Hepatocyte (in vitro differentiated cells): ENCODE measurements around the gene RGS19. TPM values are rescaled to one million over a fixed set of nuclear protein-coding genes. Genes with fewer than 3 reads are reported as not detected.

Experiments
- DNase-seq: peaks from one replicate; pipeline ENCODE4 v3.0.0-alpha.2; 2016; ENCODE audit warnings: low spot score
- H2AFZ ChIP-seq: fragments of 200-600 bp; sonication (generic); 2 replicates; pipeline ENCODE4 v1.6.0; 2016; ENCODE audit warnings: antibody characterized with exemption, mild to moderate bottlenecking
- H3K27ac ChIP-seq: fragments of 200-600 bp; sonication (generic); 2 replicates; pipeline ENCODE4 v1.5.1; 2016; ENCODE audit warnings: mild to moderate bottlenecking
- H3K27me3 ChIP-seq: fragments of 200-600 bp; sonication (generic); 2 replicates; pipeline ENCODE4 v1.6.1; 2016
- H3K36me3 ChIP-seq: fragments of 200-600 bp; sonication (generic); replicated peaks from 2 replicates; pipeline ENCODE4 v1.5.1; 2016; ENCODE audit warnings: low read depth; ENCODE audit not compliant: insufficient read depth
- H3K4me1 ChIP-seq: fragments of 200-600 bp; sonication (generic); 2 replicates; pipeline ENCODE4 v1.5.1; 2016; ENCODE audit warnings: mild to moderate bottlenecking, moderate library complexity; ENCODE audit not compliant: insufficient read depth
- H3K4me2 ChIP-seq: fragments of 200-600 bp; sonication (generic); 2 replicates; pipeline ENCODE4 v1.6.0; 2016
- H3K4me3 ChIP-seq: fragments of 200-600 bp; sonication (generic); 2 replicates; pipeline ENCODE4 v1.5.1; 2016; ENCODE audit warnings: mild to moderate bottlenecking
- H3K79me2 ChIP-seq: fragments of 200-600 bp; sonication (generic); 2 replicates; pipeline ENCODE4 v1.6.0; 2017; ENCODE audit warnings: mild to moderate bottlenecking
- H3K9me2 ChIP-seq: fragments of 200-600 bp; sonication (generic); replicated peaks from 2 replicates; pipeline ENCODE4 v1.6.0; 2017; ENCODE audit warnings: mild to moderate bottlenecking; ENCODE audit not compliant: insufficient read depth
- H3K9me3 ChIP-seq: fragments of 200-600 bp; sonication (generic); 2 replicates; pipeline ENCODE4 v1.5.1; 2016; ENCODE audit warnings: low read depth, mild to moderate bottlenecking
- H4K20me1 ChIP-seq: fragments of 200-600 bp; sonication (generic); 2 replicates; pipeline ENCODE4 v1.6.0; 2016; ENCODE audit warnings: mild to moderate bottlenecking; ENCODE audit not compliant: insufficient read depth, poor library complexity, severe bottlenecking
- EZH2 ChIP-seq: fragments of 200-600 bp; sonication (generic); IDR thresholded peaks from 2 replicates; pipeline ENCODE4 v1.6.1; 2016; ENCODE audit warnings: antibody characterized with exemption, mild to moderate bottlenecking, borderline replicate concordance
- EZH2phosphoT487 ChIP-seq: fragments of 200-600 bp; sonication (generic); IDR thresholded peaks from one replicate; pipeline ENCODE4 v1.6.1; 2018; ENCODE audit warnings: antibody characterized with exemption, mild to moderate bottlenecking, low read depth, moderate library complexity; ENCODE audit not compliant: unreplicated experiment, severe bottlenecking
- WGBS: methylation state at CpG from one replicate; pipeline ENCODE4 v1.1.6; 2016; ENCODE audit warnings: low lambda C conversion rate; ENCODE audit errors: missing lambda C conversion rate; 5-methylcytosine and 5-hydroxymethylcytosine counted together
- polyA plus RNA-seq: library from polyadenylated mRNA; unstranded; fragments of >200 nt; fragmentation: Nextera tagmentation; extraction: Ambion mirVana; gene quantifications from 2 replicates; pipeline ENCODE4 v1.2.1, GENCODE V29; 2016
- total RNA-seq: library from RNA; depleted of rRNA; stranded (reverse); fragments of >200 nt; gene quantifications from 2 replicates; pipeline ENCODE4 v1.2.3, GENCODE V29; 2014
- TF ChIP-seq, protein P1 (sequence below): fragments of 200-600 bp; sonication (generic); IDR thresholded peaks from 2 replicates; pipeline ENCODE4 v1.5.1; 2016; ENCODE audit warnings: antibody characterized with exemption, mild to moderate bottlenecking; ENCODE audit not compliant: poor library complexity

RGS19 gene
- total and polyA plus RNA-seq, 2 experiments from 2014 or later: 8.8 to 10.9 TPM

DNA sequence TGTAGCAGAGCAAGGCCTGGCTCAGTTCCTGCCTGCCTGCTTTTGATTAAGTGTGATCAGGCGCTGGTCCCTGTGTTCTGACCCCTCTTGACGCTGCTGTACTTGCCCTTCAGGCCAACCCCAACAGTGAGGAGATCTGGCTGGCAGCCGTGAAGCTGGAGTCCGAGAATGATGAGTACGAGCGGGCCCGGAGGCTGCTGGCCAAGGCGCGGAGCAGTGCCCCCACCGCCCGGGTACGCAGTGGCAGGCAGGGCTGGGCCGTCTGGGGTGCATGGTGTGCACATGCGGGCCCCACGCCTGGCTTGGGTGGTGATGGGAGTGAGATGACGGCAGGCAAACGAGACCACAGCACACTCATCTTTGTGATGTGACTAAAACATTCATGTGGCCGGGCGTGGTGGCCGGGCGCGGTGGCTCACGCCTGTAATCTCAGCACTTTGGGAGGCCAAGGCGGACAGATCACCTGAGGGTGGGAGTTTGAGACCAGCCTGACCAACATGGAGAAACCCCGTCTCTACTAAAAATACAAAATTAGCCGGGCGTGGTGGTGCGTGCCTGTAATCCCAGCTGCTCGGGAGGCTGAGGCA is 53.4 kb downstream of the RGS19 start:
- peak; percentile 5 for DNase-seq
- Histone ChIP-seq H3K4me3 (no peak overlapping the region), H3K9me2 (no peaks in the 10 kb centered on the region), H3K4me1 (peaks cover 5% of the 10 kb centered on the region), H3K79me2 (no peaks in the 10 kb centered on the region), H2AFZ (no peak overlapping the region), H3K4me2 (no peak overlapping the region), H4K20me1 (peaks cover 13% of the 10 kb centered on the region), H3K27me3 (no peaks in the 10 kb centered on the region), H3K9me3 (no peaks in the 10 kb centered on the region), H3K36me3 (no peaks in the 10 kb centered on the region), H3K27ac (no peak overlapping the region)
- 95% methylated on average over 28 of the region's 29 CpGs for WGBS
- TF ChIP-seq, protein P1, sequence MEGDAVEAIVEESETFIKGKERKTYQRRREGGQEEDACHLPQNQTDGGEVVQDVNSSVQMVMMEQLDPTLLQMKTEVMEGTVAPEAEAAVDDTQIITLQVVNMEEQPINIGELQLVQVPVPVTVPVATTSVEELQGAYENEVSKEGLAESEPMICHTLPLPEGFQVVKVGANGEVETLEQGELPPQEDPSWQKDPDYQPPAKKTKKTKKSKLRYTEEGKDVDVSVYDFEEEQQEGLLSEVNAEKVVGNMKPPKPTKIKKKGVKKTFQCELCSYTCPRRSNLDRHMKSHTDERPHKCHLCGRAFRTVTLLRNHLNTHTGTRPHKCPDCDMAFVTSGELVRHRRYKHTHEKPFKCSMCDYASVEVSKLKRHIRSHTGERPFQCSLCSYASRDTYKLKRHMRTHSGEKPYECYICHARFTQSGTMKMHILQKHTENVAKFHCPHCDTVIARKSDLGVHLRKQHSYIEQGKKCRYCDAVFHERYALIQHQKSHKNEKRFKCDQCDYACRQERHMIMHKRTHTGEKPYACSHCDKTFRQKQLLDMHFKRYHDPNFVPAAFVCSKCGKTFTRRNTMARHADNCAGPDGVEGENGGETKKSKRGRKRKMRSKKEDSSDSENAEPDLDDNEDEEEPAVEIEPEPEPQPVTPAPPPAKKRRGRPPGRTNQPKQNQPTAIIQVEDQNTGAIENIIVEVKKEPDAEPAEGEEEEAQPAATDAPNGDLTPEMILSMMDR: no peak
- TF ChIP-seq EZH2 (no peak), EZH2phosphoT487 (no peak)

DNA sequence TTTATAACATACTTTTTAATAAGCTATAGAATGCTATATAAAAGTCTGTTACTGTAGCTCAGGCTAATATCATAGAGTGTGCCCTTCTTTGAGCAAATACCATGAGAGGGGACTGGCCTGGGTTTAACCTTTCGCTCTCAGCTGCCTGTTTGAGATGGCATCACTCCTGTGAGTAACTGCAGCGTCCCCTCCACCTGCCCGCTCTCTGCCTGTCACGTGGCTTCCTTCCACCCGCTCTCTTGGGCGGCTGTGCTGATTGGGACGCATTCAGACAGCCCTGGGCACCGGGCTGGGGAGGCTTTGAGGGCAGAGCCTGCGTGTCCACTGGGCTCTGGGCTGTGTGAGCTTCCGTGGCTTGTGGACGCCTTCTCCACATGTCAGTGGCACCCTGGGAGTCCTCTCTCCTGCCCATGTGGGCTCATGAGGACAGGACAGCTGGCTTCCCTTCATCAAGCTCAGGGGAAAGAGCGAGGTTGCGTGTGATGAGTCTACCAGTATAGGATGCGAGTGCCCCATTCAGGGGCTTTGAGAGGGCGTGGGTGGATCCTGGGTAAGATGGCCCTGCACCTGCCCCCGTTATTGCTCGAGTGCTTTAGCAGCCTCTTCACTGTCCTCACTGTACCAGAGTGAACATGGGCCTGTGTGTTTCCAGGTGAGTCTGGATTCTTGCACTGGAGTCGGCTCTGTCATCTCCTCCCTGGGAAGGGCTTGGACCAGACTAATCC is 54.1 kb downstream of the RGS19 start:
- WGBS: 97% methylated on average over 18 of the region's 18 CpGs
- Histone ChIP-seq H2AFZ (no peak overlapping the region), H3K9me2 (no peaks in the 10 kb centered on the region), H3K9me3 (no peaks in the 10 kb centered on the region), H3K4me1 (peaks cover 5% of the 10 kb centered on the region), H3K79me2 (no peaks in the 10 kb centered on the region), H3K36me3 (no peaks in the 10 kb centered on the region), H3K4me2 (no peak overlapping the region), H4K20me1 (peaks cover 12% of the 10 kb centered on the region), H3K27me3 (no peaks in the 10 kb centered on the region), H3K4me3 (no peak overlapping the region), H3K27ac (no peak overlapping the region)
- TF ChIP-seq, protein P1: no peak
- TF ChIP-seq EZH2: no peak
- TF ChIP-seq EZH2phosphoT487: no peak
- peak; percentile 2 for DNase-seq

DNA sequence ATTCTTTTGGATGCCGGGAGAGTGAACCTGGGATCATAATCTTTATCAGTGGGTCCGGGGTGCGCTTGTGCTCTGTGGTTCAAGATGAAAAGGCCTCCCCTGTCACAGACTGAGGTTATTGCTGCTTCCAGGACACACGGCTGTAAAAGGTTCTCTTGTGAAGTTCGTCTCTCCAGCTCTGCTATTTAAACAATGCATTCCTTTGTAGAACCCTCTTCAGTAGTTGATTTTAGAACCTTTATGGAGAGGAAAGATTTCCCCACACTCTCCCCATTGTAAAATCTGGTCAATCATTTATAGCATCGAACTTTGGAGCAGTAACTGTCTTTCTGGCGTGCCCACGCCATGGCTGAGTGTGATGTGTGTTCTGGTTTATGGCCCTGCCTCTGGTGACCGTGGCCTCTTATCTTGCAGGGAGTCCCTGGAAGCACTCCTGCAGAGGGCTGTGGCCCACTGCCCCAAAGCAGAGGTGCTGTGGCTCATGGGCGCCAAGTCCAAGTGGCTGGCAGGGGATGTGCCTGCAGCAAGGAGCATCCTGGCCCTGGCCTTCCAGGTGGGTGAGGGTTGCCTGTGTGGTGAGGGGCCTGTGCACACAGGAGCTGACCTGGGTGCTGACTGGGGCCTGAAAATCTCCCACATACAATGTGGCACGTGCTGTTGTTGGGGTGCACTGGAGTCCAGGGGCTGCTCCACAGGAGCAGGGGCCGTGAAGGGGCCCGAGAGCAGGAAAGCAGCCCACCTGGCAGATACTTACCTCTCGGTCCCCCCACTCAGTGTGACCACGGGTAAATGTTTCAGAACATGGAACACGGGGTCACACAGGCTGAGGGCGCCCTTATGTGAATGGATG is 55.0 kb downstream of the RGS19 start:
- Histone ChIP-seq H2AFZ (no peak overlapping the region), H3K9me2 (no peaks in the 10 kb centered on the region), H3K4me1 (peaks cover 5% of the 10 kb centered on the region), H3K36me3 (no peaks in the 10 kb centered on the region), H3K79me2 (no peaks in the 10 kb centered on the region), H4K20me1 (peaks cover 7% of the 10 kb centered on the region), H3K4me3 (no peak overlapping the region), H3K27ac (no peak overlapping the region), H3K4me2 (no peak overlapping the region), H3K9me3 (no peaks in the 10 kb centered on the region), H3K27me3 (no peaks in the 10 kb centered on the region)
- no peak for TF ChIP-seq EZH2
- TF ChIP-seq, protein P1: no peak
- TF ChIP-seq EZH2phosphoT487: no peak
- 65% methylated on average over 17 of the region's 17 CpGs for WGBS
- peak; percentile 72 for DNase-seq
